ENCODE results near the gene RITA1. TPM values are rescaled to one million over a fixed set of nuclear protein-coding genes. Genes with fewer than 3 reads are reported as not detected.

The RITA1 gene
- total RNA-seq, 2 donors from 2014 or later = 18.8 to 20.3 TPM

GRCh38 chr12:113200021-113200797 lies 14.7 kb downstream of the RITA1 start:
- no peaks in the 10 kb centered on the region for H3K4me1 ChIP-seq (ENCODE audit: control insufficient read depth, insufficient read depth, low read length)
- TF ChIP-seq CTCF (conservative IDR thresholded peaks at IDR 0.05) = no peak
- H3K9ac ChIP-seq (ENCODE audit: extremely low read depth, low read length, poor library complexity, severe bottlenecking) = no peak overlapping the region
- no peaks in the 10 kb centered on the region for H3K9me3 ChIP-seq (ENCODE audit: control insufficient read depth, low read length)
- no peaks in the 10 kb centered on the region for H3K36me3 ChIP-seq (ENCODE audit: control insufficient read depth, insufficient read depth, low read length)
- Mint-ChIP-seq H3K27ac (no peak overlapping the region), H3K4me3 (no peak overlapping the region), H3K9me3 (no peaks in the 10 kb centered on the region), H3K4me1 (no peaks in the 10 kb centered on the region), H3K27me3 (ENCODE audit: insufficient read depth) (peaks cover 1% of the 10 kb centered on the region), H3K36me3 (ENCODE audit: low read depth) (no peaks in the 10 kb centered on the region)
- no peaks in the 10 kb centered on the region for H3K27me3 ChIP-seq (ENCODE audit: control insufficient read depth, insufficient read depth, low read length, poor library complexity, severe bottlenecking)
- 89 to 91% methylated on average over 12 of the region's 12 CpGs for WGBS, 2 experiments (ENCODE audit: insufficient coverage in 1 of 2, insufficient read length in 1 of 2)
- H3K27ac ChIP-seq (ENCODE audit: low read depth, low read length) = no peak overlapping the region
- DNase-seq = no peak
- no peak overlapping the region for H3K4me3 ChIP-seq (ENCODE audit: low read length)

GRCh38 chr12:113201187-113202177 lies 16.0 kb downstream of the RITA1 start:
- TF ChIP-seq CTCF (conservative IDR thresholded peaks at IDR 0.05) = no peak
- WGBS, 2 experiments (ENCODE audit: insufficient coverage in 1 of 2, insufficient read length in 1 of 2) = 93 to 95% methylated on average over 10 to 14 of the region's 14 CpGs
- no peaks in the 10 kb centered on the region for H3K27me3 ChIP-seq (ENCODE audit: control insufficient read depth, insufficient read depth, low read length, poor library complexity, severe bottlenecking)
- no peaks in the 10 kb centered on the region for H3K9me3 ChIP-seq (ENCODE audit: control insufficient read depth, low read length)
- Mint-ChIP-seq H3K36me3 (ENCODE audit: low read depth) (peaks cover 4% of the 10 kb centered on the region), H3K27me3 (ENCODE audit: insufficient read depth) (peaks cover 1% of the 10 kb centered on the region), H3K4me3 (no peak overlapping the region), H3K27ac (no peak overlapping the region), H3K4me1 (no peaks in the 10 kb centered on the region), H3K9me3 (peaks cover 4% of the 10 kb centered on the region)
- DNase-seq = no peak
- H3K36me3 ChIP-seq (ENCODE audit: control insufficient read depth, insufficient read depth, low read length) = no peaks in the 10 kb centered on the region
- no peak overlapping the region for H3K9ac ChIP-seq (ENCODE audit: extremely low read depth, low read length, poor library complexity, severe bottlenecking)
- no peak overlapping the region for H3K4me3 ChIP-seq (ENCODE audit: low read length)
- H3K27ac ChIP-seq (ENCODE audit: low read depth, low read length) = no peak overlapping the region
- H3K4me1 ChIP-seq (ENCODE audit: control insufficient read depth, insufficient read depth, low read length) = no peaks in the 10 kb centered on the region

- H3K4me1 ChIP-seq (ENCODE audit: control insufficient read depth, insufficient read depth, low read length) = no peaks in the 10 kb centered on the region
- H3K4me3 Mint-ChIP-seq = no peak overlapping the region
- H3K27ac ChIP-seq (ENCODE audit: low read depth, low read length) = no peak overlapping the region
- no peaks in the 10 kb centered on the region for H3K4me1 Mint-ChIP-seq
- peaks cover 1% of the 10 kb centered on the region for H3K27me3 Mint-ChIP-seq (ENCODE audit: insufficient read depth)
- no peak for DNase-seq
- H3K4me3 ChIP-seq (ENCODE audit: low read length) = no peak overlapping the region
- H3K27ac Mint-ChIP-seq = no peak overlapping the region
- no peak for TF ChIP-seq CTCF (conservative IDR thresholded peaks at IDR 0.05)
- H3K9me3 ChIP-seq (ENCODE audit: control insufficient read depth, low read length) = no peaks in the 10 kb centered on the region
- no peaks in the 10 kb centered on the region for H3K27me3 ChIP-seq (ENCODE audit: control insufficient read depth, insufficient read depth, low read length, poor library complexity, severe bottlenecking)
- H3K9me3 Mint-ChIP-seq = peaks cover 5% of the 10 kb centered on the region
- H3K9ac ChIP-seq (ENCODE audit: extremely low read depth, low read length, poor library complexity, severe bottlenecking) = no peak overlapping the region
- H3K36me3 Mint-ChIP-seq (ENCODE audit: low read depth) = peaks cover 5% of the 10 kb centered on the region
- 88 to 90% methylated on average over 2 to 4 of the region's 4 CpGs for WGBS, 2 experiments (ENCODE audit: insufficient coverage in 1 of 2, insufficient read length in 1 of 2)
- no peaks in the 10 kb centered on the region for H3K36me3 ChIP-seq (ENCODE audit: control insufficient read depth, insufficient read depth, low read length)
Observed at GRCh38 chr12:113202300-113203075, 17.0 kb downstream of the RITA1 start.
